ENCODE data around the gene MSMB.

DNA sequence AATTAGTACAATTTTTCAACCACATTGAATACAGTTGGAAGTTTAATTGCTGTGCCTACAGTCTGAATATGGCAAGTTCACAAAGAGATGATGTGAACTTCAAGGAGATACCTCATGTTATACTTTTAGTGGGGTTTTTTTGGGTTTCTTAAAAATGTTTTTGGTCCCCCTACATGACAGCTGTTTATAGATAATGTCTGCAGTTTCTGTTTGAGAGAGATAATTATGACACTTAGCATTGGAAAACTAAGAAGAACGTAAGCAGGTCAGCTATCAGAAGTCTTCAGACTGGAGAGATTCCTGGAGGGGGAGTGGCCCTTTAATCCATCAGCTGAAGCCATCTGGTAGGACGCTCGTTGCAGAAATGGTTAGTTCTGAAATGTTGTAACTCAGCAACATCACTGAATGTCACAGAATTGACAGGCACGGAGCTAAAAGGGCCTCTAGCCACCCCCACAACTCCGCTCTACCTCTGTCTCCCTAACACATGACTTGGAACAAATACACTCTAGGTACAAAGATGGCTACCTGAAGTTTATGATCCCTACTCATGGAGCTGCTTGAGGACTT lies 44.8 kb downstream of the MSMB start:
- no peak for TF ChIP-seq JUNB (CRISPR knock-in tag; conservative IDR thresholded peaks at IDR 0.05)
- TF ChIP-seq, protein P1, sequence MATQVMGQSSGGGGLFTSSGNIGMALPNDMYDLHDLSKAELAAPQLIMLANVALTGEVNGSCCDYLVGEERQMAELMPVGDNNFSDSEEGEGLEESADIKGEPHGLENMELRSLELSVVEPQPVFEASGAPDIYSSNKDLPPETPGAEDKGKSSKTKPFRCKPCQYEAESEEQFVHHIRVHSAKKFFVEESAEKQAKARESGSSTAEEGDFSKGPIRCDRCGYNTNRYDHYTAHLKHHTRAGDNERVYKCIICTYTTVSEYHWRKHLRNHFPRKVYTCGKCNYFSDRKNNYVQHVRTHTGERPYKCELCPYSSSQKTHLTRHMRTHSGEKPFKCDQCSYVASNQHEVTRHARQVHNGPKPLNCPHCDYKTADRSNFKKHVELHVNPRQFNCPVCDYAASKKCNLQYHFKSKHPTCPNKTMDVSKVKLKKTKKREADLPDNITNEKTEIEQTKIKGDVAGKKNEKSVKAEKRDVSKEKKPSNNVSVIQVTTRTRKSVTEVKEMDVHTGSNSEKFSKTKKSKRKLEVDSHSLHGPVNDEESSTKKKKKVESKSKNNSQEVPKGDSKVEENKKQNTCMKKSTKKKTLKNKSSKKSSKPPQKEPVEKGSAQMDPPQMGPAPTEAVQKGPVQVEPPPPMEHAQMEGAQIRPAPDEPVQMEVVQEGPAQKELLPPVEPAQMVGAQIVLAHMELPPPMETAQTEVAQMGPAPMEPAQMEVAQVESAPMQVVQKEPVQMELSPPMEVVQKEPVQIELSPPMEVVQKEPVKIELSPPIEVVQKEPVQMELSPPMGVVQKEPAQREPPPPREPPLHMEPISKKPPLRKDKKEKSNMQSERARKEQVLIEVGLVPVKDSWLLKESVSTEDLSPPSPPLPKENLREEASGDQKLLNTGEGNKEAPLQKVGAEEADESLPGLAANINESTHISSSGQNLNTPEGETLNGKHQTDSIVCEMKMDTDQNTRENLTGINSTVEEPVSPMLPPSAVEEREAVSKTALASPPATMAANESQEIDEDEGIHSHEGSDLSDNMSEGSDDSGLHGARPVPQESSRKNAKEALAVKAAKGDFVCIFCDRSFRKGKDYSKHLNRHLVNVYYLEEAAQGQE (IDR thresholded peaks at IDR 0.05; ENCODE audit: borderline replicate concordance): no peak
- TF ChIP-seq, protein P1 (CRISPR knock-in tag; IDR thresholded peaks at IDR 0.05; ENCODE audit: low read depth): no peak
- TF ChIP-seq MCM5 (IDR thresholded peaks at IDR 0.05; ENCODE audit: low read depth): no peak
- TF ChIP-seq, protein P2, sequence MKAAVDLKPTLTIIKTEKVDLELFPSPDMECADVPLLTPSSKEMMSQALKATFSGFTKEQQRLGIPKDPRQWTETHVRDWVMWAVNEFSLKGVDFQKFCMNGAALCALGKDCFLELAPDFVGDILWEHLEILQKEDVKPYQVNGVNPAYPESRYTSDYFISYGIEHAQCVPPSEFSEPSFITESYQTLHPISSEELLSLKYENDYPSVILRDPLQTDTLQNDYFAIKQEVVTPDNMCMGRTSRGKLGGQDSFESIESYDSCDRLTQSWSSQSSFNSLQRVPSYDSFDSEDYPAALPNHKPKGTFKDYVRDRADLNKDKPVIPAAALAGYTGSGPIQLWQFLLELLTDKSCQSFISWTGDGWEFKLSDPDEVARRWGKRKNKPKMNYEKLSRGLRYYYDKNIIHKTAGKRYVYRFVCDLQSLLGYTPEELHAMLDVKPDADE (conservative IDR thresholded peaks at IDR 0.05; ENCODE audit: control insufficient read depth, low read depth, low read length): peak; percentile 91
- TF ChIP-seq, protein P3, sequence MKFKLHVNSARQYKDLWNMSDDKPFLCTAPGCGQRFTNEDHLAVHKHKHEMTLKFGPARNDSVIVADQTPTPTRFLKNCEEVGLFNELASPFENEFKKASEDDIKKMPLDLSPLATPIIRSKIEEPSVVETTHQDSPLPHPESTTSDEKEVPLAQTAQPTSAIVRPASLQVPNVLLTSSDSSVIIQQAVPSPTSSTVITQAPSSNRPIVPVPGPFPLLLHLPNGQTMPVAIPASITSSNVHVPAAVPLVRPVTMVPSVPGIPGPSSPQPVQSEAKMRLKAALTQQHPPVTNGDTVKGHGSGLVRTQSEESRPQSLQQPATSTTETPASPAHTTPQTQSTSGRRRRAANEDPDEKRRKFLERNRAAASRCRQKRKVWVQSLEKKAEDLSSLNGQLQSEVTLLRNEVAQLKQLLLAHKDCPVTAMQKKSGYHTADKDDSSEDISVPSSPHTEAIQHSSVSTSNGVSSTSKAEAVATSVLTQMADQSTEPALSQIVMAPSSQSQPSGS (CRISPR knock-in tag; IDR thresholded peaks at IDR 0.05): no peak
- TF ChIP-seq, protein P4, sequence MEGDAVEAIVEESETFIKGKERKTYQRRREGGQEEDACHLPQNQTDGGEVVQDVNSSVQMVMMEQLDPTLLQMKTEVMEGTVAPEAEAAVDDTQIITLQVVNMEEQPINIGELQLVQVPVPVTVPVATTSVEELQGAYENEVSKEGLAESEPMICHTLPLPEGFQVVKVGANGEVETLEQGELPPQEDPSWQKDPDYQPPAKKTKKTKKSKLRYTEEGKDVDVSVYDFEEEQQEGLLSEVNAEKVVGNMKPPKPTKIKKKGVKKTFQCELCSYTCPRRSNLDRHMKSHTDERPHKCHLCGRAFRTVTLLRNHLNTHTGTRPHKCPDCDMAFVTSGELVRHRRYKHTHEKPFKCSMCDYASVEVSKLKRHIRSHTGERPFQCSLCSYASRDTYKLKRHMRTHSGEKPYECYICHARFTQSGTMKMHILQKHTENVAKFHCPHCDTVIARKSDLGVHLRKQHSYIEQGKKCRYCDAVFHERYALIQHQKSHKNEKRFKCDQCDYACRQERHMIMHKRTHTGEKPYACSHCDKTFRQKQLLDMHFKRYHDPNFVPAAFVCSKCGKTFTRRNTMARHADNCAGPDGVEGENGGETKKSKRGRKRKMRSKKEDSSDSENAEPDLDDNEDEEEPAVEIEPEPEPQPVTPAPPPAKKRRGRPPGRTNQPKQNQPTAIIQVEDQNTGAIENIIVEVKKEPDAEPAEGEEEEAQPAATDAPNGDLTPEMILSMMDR (IDR thresholded peaks at IDR 0.05 in 2 of 3, conservative IDR thresholded peaks at IDR 0.05 in 1 of 3; ENCODE audit: insufficient read depth in 2 of 3, low read depth in 1 of 3, low read length in 3 of 3): no peak
